Activated CD4-positive, alpha-beta T cell treated with anti-CD3 and anti-CD28 coated beads, Interleukin-2, amount 50 U/mL, for 4 hours (primary cell): ENCODE results near the gene IFI44L.

Experiments
- DNase-seq, 2 experiments: peaks; one replicate each; pipeline ENCODE4 v3.0.0-alpha.2; 2020

The IFI44L gene

GRCh38 chr1:78691995-78692747 is 71.9 kb downstream of the IFI44L start:
- no peak for DNase-seq
